Measurements from ENCODE around the gene USH1C. TPM values are rescaled to one million over a fixed set of nuclear protein-coding genes. Genes with fewer than 3 reads are reported as not detected.

The USH1C gene
- total RNA-seq, 1 donor = not detected

GRCh38 chr11:17556999-17557398 is 12.8 kb upstream of the USH1C start:
- H3K4me3 ChIP-seq (ENCODE audit: low read depth, low read length) = no peak overlapping the region
- TF ChIP-seq CTCF (IDR thresholded peaks at IDR 0.05; ENCODE audit: insufficient read depth, low read length) = no peak
- no peak for DNase-seq (ENCODE audit: low read depth)

- no peak for TF ChIP-seq CTCF (IDR thresholded peaks at IDR 0.05; ENCODE audit: insufficient read depth, low read length)
- H3K4me3 ChIP-seq (ENCODE audit: low read depth, low read length) = no peak overlapping the region
- DNase-seq (ENCODE audit: low read depth) = no peak
Measured at GRCh38 chr11:17554487-17554886, 10.3 kb upstream of the USH1C start.

GRCh38 chr11:17553249-17553546 is 9.0 kb upstream of the USH1C start:
- H3K4me3 ChIP-seq (ENCODE audit: low read depth, low read length) = no peak overlapping the region
- no peak for DNase-seq (ENCODE audit: low read depth)
- no peak for TF ChIP-seq CTCF (IDR thresholded peaks at IDR 0.05; ENCODE audit: insufficient read depth, low read length)

- H3K4me3 ChIP-seq (ENCODE audit: low read depth, low read length) = no peak overlapping the region
- DNase-seq (ENCODE audit: low read depth) = no peak
- no peak for TF ChIP-seq CTCF (IDR thresholded peaks at IDR 0.05; ENCODE audit: insufficient read depth, low read length)
Measured at GRCh38 chr11:17552392-17553248, 8.4 kb upstream of the USH1C start.

GRCh38 chr11:17552041-17552355 is 7.8 kb upstream of the USH1C start:
- no peak for DNase-seq (ENCODE audit: low read depth)
- H3K4me3 ChIP-seq (ENCODE audit: low read depth, low read length) = no peak overlapping the region
- no peak for TF ChIP-seq CTCF (IDR thresholded peaks at IDR 0.05; ENCODE audit: insufficient read depth, low read length)

GRCh38 chr11:17551347-17552040 is 7.3 kb upstream of the USH1C start:
- DNase-seq (ENCODE audit: low read depth) = no peak
- no peak for TF ChIP-seq CTCF (IDR thresholded peaks at IDR 0.05; ENCODE audit: insufficient read depth, low read length)
- no peak overlapping the region for H3K4me3 ChIP-seq (ENCODE audit: low read depth, low read length)
